GM23338 (cell line): Measurements from ENCODE around the gene PNMA6A. TPM values are rescaled to one million over a fixed set of nuclear protein-coding genes. Genes with fewer than 3 reads are reported as not detected.
"Not testable (repeated sequence)": the region's sequence is repeated elsewhere in the genome, so short reads cannot be mapped to it uniquely, and the experiment has no call there.

Experiments used
- ATAC-seq: fragments of 200-7000 bp; cut with Tn5 transposase; 3 replicates; pipeline ENCODE4 v1.9.1; 2020
- DNase-seq: peaks from one replicate; pipeline ENCODE4 v3.0.0-alpha.2; 2015; ENCODE audit warnings: low spot score
- H2AFZ ChIP-seq: fragments of 200-600 bp; sonication (generic); 2 replicates; pipeline ENCODE4 v1.8.0; 2016; ENCODE audit warnings: antibody characterized with exemption, mild to moderate bottlenecking, moderate library complexity
- H3F3A ChIP-seq: fragments of 200-600 bp; sonication (generic); replicated peaks from 2 replicates; pipeline ENCODE4 v1.8.0; 2017; ENCODE audit warnings: antibody characterized with exemption, mixed run types, low read depth
- H3K27ac ChIP-seq: fragments of 200-600 bp; sonication (generic); 2 replicates; pipeline ENCODE4 v1.6.1; 2016; ENCODE audit warnings: low read depth
- H3K27me3 ChIP-seq: fragments of 200-600 bp; sonication (generic); 2 replicates; pipeline ENCODE4 v1.8.0; 2016; ENCODE audit warnings: mild to moderate bottlenecking, mixed run types, moderate library complexity; ENCODE audit not compliant: insufficient read depth
- H3K36me3 ChIP-seq: fragments of 200-600 bp; sonication (generic); 2 replicates; pipeline ENCODE4 v1.8.0; 2016; ENCODE audit warnings: mild to moderate bottlenecking; ENCODE audit not compliant: insufficient read depth
- H3K4me1 ChIP-seq: fragments of 200-600 bp; sonication (generic); 2 replicates; pipeline ENCODE4 v1.8.0; 2016; ENCODE audit warnings: mild to moderate bottlenecking, moderate library complexity; ENCODE audit not compliant: insufficient read depth
- H3K4me2 ChIP-seq: fragments of 200-600 bp; sonication (generic); 2 replicates; pipeline ENCODE4 v1.7.1; 2017; ENCODE audit warnings: mixed run types
- H3K4me3 ChIP-seq: fragments of 200-600 bp; sonication (generic); 2 replicates; pipeline ENCODE4 v1.6.1; 2016; ENCODE audit warnings: mixed run types
- H3K79me2 ChIP-seq: fragments of 200-600 bp; sonication (generic); replicated peaks from 2 replicates; pipeline ENCODE4 v1.8.0; 2017; ENCODE audit warnings: mild to moderate bottlenecking; ENCODE audit not compliant: insufficient read depth
- H3K9me2 ChIP-seq: fragments of 200-600 bp; sonication (generic); 2 replicates; pipeline ENCODE4 v1.8.0; 2017; ENCODE audit not compliant: insufficient read depth
- H4K20me1 ChIP-seq: fragments of 200-600 bp; sonication (generic); replicated peaks from 2 replicates; pipeline ENCODE4 v1.8.0; 2017; ENCODE audit warnings: mild to moderate bottlenecking; ENCODE audit not compliant: insufficient read depth
- H3K27ac Mint-ChIP-seq: 2 replicates; pipeline ENCODE4 v1.8.0; 2020; ENCODE audit warnings: inconsistent platforms, mild to moderate bottlenecking, moderate library complexity, mixed read lengths
- H3K27me3 Mint-ChIP-seq: 3 replicates; pipeline ENCODE4 v1.8.0; 2022; ENCODE audit warnings: low read depth, mild to moderate bottlenecking, moderate library complexity, mixed read lengths, inconsistent platforms; ENCODE audit not compliant: insufficient read depth, poor library complexity
- H3K36me3 Mint-ChIP-seq: 3 replicates; pipeline ENCODE4 v1.8.0; 2021; ENCODE audit warnings: low read depth, mild to moderate bottlenecking, inconsistent platforms, moderate library complexity, mixed read lengths
- H3K4me1 Mint-ChIP-seq: 3 replicates; pipeline ENCODE4 v1.8.0; 2020; ENCODE audit warnings: mild to moderate bottlenecking, inconsistent platforms, mixed read lengths
- H3K4me3 Mint-ChIP-seq: 3 replicates; pipeline ENCODE4 v1.8.0; 2021; ENCODE audit warnings: moderate library complexity, mild to moderate bottlenecking, inconsistent platforms, mixed read lengths
- H3K9me3 Mint-ChIP-seq: 3 replicates; pipeline ENCODE4 v1.8.0; 2020; ENCODE audit warnings: moderate library complexity, mild to moderate bottlenecking, inconsistent platforms, mixed read lengths
- EZH2phosphoT487 ChIP-seq: fragments of 200-600 bp; sonication (generic); IDR thresholded peaks from one replicate; pipeline ENCODE4 v1.8.1; 2018; ENCODE audit warnings: antibody characterized with exemption; ENCODE audit not compliant: unreplicated experiment
- JUNB ChIP-seq: IDR thresholded peaks from one replicate; pipeline ENCODE4 v1.6.1; 2016; ENCODE audit warnings: antibody characterized with exemption; ENCODE audit not compliant: unreplicated experiment
- NANOG ChIP-seq: IDR thresholded peaks from 2 replicates; pipeline ENCODE4 v1.6.1; 2016; ENCODE audit warnings: antibody characterized with exemption, borderline replicate concordance
- polyA plus RNA-seq: library from polyadenylated mRNA; unstranded; fragments of >200 nt; fragmentation: Nextera tagmentation; extraction: Ambion mirVana; gene quantifications from 2 replicates; pipeline ENCODE4 v1.2.1, GENCODE V29; 2016
- total RNA-seq: library from RNA; depleted of rRNA; stranded (reverse); fragments of >200 nt; shearing (Covaris generic); gene quantifications from 2 replicates; pipeline ENCODE4 v1.2.3, GENCODE V29; 2014
- TF ChIP-seq, protein P1 (sequence below): IDR thresholded peaks from 2 replicates; pipeline ENCODE4 v1.6.1; 2016; ENCODE audit warnings: antibody characterized with exemption
- TF ChIP-seq, protein P2 (sequence below): fragments of 250-450 bp; sonication (Bioruptor Pico); IDR thresholded peaks from 2 replicates; pipeline ENCODE4 v1.5.0; 2020; ENCODE audit warnings: mild to moderate bottlenecking, moderate library complexity
- TF ChIP-seq, protein P3 (sequence below): IDR thresholded peaks from one replicate; pipeline ENCODE4 v1.6.1; 2018; ENCODE audit warnings: antibody characterized with exemption; ENCODE audit not compliant: unreplicated experiment

The PNMA6A gene
- total and polyA plus RNA-seq, 2 experiments from 2014 or later, result 2.4 to 7.1 TPM

DNA sequence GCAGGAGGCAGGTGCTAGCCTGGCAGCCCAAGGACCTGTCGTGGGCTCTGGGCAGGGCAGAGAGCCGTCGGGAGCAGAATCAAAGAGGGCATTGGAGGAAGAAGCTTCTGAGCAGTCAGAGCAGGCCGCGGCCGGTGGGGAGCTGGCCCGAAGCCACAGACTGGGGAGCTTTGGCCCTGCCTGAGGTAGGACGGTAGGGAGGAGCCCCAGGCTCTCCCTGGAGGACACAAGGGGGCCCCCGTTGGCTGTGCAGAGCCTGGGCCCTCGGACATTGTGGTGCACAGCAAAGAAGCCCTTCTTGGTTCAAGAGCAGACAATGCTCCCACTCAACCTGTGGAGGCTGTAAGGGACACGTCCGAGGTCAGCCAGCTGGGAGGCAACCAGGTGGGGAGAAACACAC lies 5.9 kb upstream of the PNMA6A start:
- not testable (repeated sequence) for H3K27ac Mint-ChIP-seq, H3K27me3 Mint-ChIP-seq

DNA sequence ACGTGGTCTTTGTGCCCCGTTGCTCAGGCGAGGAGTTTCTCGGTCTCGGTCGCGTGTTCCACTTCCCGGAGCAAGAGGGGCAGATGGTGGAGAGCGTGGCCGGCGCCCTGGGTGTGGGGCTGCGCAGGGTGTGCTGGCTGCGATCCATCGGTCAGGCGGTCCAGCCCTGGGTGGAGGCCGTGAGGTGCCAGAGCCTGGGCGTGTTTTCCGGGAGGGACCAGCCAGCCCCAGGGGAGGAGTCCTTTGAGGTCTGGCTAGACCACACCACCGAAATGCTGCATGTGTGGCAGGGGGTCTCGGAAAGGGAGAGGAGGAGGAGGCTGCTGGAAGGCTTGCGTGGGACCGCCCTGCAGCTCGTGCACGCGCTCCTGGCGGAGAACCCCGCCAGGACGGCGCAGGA lies 1.1 kb downstream of the PNMA6A start:
- not testable (repeated sequence) for H3K4me3 ChIP-seq, H3K9me2 ChIP-seq, ATAC-seq

More for the DNA sequence above, 5.9 kb upstream of the PNMA6A start:
- ATAC-seq, H4K20me1 ChIP-seq, H3K4me3 ChIP-seq, H3K4me3 Mint-ChIP-seq, H2AFZ ChIP-seq, H3K4me2 ChIP-seq, H3K4me1 Mint-ChIP-seq, H3K9me3 Mint-ChIP-seq, H3K4me1 ChIP-seq, DNase-seq, H3K36me3 Mint-ChIP-seq, H3K9me2 ChIP-seq, H3K27ac ChIP-seq, H3K27me3 ChIP-seq, H3F3A ChIP-seq, H3K79me2 ChIP-seq, H3K36me3 ChIP-seq: not testable (repeated sequence)

DNA sequence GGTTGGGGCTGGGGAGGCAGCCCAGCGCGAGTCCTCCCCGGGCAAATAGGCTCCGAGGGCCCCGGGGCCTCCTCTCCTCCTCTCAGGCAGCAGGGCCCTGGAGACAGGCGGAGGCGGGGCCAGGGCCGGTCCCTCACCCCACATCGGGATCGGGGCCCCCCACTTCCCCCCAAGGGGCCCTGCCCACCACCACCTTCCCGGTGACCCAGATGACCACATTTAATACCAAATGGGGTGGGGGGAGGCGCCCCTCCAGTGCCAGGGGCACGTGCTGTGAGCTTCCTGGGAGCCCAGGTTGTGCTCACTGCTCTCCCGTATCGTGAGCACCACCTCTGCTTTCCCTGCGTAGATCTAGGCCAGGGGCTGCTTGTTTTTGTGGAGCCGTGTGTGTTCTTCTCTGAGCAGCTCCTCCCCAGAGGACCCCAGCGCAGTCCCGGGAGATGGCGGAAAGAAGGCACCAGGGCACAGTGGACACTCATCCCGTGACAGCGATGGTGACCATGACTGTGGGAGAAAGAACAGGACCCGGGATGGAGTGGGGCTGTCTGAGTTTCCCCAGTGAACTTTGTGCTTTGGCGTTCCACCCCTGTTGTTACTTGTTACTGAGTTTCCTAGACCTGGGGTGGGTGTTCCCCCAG lies 2.1 kb downstream of the PNMA6A start:
- H3K4me3 Mint-ChIP-seq, result no peak overlapping the region
- no peak overlapping the region for H3K4me3 ChIP-seq
- ATAC-seq, result no peak
- TF ChIP-seq, protein P1, sequence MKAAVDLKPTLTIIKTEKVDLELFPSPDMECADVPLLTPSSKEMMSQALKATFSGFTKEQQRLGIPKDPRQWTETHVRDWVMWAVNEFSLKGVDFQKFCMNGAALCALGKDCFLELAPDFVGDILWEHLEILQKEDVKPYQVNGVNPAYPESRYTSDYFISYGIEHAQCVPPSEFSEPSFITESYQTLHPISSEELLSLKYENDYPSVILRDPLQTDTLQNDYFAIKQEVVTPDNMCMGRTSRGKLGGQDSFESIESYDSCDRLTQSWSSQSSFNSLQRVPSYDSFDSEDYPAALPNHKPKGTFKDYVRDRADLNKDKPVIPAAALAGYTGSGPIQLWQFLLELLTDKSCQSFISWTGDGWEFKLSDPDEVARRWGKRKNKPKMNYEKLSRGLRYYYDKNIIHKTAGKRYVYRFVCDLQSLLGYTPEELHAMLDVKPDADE, result no peak
- TF ChIP-seq, protein P2, sequence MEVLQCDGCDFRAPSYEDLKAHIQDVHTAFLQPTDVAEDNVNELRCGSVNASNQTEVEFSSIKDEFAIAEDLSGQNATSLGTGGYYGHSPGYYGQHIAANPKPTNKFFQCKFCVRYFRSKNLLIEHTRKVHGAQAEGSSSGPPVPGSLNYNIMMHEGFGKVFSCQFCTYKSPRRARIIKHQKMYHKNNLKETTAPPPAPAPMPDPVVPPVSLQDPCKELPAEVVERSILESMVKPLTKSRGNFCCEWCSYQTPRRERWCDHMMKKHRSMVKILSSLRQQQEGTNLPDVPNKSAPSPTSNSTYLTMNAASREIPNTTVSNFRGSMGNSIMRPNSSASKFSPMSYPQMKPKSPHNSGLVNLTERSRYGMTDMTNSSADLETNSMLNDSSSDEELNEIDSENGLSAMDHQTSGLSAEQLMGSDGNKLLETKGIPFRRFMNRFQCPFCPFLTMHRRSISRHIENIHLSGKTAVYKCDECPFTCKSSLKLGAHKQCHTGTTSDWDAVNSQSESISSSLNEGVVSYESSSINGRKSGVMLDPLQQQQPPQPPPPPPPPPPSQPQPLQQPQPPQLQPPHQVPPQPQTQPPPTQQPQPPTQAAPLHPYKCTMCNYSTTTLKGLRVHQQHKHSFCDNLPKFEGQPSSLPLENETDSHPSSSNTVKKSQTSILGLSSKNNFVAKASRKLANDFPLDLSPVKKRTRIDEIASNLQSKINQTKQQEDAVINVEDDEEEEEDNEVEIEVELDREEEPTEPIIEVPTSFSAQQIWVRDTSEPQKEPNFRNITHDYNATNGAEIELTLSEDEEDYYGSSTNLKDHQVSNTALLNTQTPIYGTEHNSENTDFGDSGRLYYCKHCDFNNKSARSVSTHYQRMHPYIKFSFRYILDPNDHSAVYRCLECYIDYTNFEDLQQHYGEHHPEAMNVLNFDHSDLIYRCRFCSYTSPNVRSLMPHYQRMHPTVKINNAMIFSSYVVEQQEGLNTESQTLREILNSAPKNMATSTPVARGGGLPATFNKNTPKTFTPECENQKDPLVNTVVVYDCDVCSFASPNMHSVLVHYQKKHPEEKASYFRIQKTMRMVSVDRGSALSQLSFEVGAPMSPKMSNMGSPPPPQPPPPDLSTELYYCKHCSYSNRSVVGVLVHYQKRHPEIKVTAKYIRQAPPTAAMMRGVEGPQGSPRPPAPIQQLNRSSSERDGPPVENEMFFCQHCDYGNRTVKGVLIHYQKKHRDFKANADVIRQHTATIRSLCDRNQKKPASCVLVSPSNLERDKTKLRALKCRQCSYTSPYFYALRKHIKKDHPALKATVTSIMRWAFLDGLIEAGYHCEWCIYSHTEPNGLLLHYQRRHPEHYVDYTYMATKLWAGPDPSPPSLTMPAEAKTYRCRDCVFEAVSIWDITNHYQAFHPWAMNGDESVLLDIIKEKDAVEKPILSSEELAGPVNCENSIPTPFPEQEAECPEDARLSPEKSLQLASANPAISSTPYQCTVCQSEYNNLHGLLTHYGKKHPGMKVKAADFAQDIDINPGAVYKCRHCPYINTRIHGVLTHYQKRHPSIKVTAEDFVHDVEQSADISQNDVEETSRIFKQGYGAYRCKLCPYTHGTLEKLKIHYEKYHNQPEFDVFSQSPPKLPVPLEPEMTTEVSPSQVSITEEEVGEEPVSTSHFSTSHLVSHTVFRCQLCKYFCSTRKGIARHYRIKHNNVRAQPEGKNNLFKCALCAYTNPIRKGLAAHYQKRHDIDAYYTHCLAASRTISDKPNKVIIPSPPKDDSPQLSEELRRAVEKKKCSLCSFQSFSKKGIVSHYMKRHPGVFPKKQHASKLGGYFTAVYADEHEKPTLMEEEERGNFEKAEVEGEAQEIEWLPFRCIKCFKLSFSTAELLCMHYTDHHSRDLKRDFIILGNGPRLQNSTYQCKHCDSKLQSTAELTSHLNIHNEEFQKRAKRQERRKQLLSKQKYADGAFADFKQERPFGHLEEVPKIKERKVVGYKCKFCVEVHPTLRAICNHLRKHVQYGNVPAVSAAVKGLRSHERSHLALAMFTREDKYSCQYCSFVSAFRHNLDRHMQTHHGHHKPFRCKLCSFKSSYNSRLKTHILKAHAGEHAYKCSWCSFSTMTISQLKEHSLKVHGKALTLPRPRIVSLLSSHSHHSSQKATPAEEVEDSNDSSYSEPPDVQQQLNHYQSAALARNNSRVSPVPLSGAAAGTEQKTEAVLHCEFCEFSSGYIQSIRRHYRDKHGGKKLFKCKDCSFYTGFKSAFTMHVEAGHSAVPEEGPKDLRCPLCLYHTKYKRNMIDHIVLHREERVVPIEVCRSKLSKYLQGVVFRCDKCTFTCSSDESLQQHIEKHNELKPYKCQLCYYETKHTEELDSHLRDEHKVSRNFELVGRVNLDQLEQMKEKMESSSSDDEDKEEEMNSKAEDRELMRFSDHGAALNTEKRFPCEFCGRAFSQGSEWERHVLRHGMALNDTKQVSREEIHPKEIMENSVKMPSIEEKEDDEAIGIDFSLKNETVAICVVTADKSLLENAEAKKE, result no peak
- TF ChIP-seq JUNB (no peak), EZH2phosphoT487 (no peak), NANOG (no peak)
- TF ChIP-seq, protein P3, sequence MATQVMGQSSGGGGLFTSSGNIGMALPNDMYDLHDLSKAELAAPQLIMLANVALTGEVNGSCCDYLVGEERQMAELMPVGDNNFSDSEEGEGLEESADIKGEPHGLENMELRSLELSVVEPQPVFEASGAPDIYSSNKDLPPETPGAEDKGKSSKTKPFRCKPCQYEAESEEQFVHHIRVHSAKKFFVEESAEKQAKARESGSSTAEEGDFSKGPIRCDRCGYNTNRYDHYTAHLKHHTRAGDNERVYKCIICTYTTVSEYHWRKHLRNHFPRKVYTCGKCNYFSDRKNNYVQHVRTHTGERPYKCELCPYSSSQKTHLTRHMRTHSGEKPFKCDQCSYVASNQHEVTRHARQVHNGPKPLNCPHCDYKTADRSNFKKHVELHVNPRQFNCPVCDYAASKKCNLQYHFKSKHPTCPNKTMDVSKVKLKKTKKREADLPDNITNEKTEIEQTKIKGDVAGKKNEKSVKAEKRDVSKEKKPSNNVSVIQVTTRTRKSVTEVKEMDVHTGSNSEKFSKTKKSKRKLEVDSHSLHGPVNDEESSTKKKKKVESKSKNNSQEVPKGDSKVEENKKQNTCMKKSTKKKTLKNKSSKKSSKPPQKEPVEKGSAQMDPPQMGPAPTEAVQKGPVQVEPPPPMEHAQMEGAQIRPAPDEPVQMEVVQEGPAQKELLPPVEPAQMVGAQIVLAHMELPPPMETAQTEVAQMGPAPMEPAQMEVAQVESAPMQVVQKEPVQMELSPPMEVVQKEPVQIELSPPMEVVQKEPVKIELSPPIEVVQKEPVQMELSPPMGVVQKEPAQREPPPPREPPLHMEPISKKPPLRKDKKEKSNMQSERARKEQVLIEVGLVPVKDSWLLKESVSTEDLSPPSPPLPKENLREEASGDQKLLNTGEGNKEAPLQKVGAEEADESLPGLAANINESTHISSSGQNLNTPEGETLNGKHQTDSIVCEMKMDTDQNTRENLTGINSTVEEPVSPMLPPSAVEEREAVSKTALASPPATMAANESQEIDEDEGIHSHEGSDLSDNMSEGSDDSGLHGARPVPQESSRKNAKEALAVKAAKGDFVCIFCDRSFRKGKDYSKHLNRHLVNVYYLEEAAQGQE, result no peak

More for the DNA sequence above, 1.1 kb downstream of the PNMA6A start:
- not testable (repeated sequence) for H3K4me1 Mint-ChIP-seq, H3K9me3 Mint-ChIP-seq, H2AFZ ChIP-seq, H3F3A ChIP-seq, H3K27me3 ChIP-seq, H3K4me1 ChIP-seq, H3K4me3 Mint-ChIP-seq, H3K27me3 Mint-ChIP-seq, H3K27ac Mint-ChIP-seq, DNase-seq, H4K20me1 ChIP-seq, H3K27ac ChIP-seq, H3K36me3 ChIP-seq, H3K4me2 ChIP-seq, H3K79me2 ChIP-seq, H3K36me3 Mint-ChIP-seq

More for the DNA sequence above, 2.1 kb downstream of the PNMA6A start:
- no peaks in the 10 kb centered on the region for H3K4me1 ChIP-seq
- no peaks in the 10 kb centered on the region for H3K9me2 ChIP-seq
- no peak overlapping the region for H3K4me2 ChIP-seq
- no peak for DNase-seq
- no peak overlapping the region for H3K27ac ChIP-seq
- no peaks in the 10 kb centered on the region for H3F3A ChIP-seq
- H3K79me2 ChIP-seq, result no peaks in the 10 kb centered on the region
- no peak overlapping the region for H2AFZ ChIP-seq
- H3K27me3 Mint-ChIP-seq, result no peaks in the 10 kb centered on the region
- no peak overlapping the region for H3K27ac Mint-ChIP-seq
- H3K36me3 Mint-ChIP-seq, result no peaks in the 10 kb centered on the region
- no peaks in the 10 kb centered on the region for H4K20me1 ChIP-seq
- no peaks in the 10 kb centered on the region for H3K36me3 ChIP-seq
- no peaks in the 10 kb centered on the region for H3K9me3 Mint-ChIP-seq
- no peaks in the 10 kb centered on the region for H3K4me1 Mint-ChIP-seq
- no peaks in the 10 kb centered on the region for H3K27me3 ChIP-seq
